H9 (cell line): ENCODE measurements around the gene SMIM1. TPM values are rescaled to one million over a fixed set of nuclear protein-coding genes. Genes with fewer than 3 reads are reported as not detected.
A peak's percentile ranks its signal among the peaks of the same experiment; 100 is the strongest.

ENCODE experiments used
- DNase-seq: peaks from one replicate; pipeline ENCODE4 v3.0.0-alpha.2; 2017
- H2AFZ ChIP-seq: one replicate; pipeline ENCODE4 v1.6.1; 2013; ENCODE audit warnings: mild to moderate bottlenecking, low read length, control low read depth, moderate library complexity
- H2AK5ac ChIP-seq: 2 replicates; pipeline ENCODE4 v1.6.1; 2013; ENCODE audit warnings: low read length, control low read depth, mixed read lengths; ENCODE audit not compliant: insufficient read length
- H2BK120ac ChIP-seq: one replicate; pipeline ENCODE4 v1.6.1; 2013; ENCODE audit warnings: low read depth, mild to moderate bottlenecking, low read length, control low read depth, inconsistent platforms; ENCODE audit not compliant: poor library complexity, severe bottlenecking
- H2BK12ac ChIP-seq: 2 replicates; pipeline ENCODE4 v1.6.1; 2013; ENCODE audit warnings: low read length, control low read depth, mixed read lengths, low read depth; ENCODE audit not compliant: insufficient read length
- H2BK15ac ChIP-seq: 2 replicates; pipeline ENCODE4 v1.6.1; 2013; ENCODE audit warnings: low read depth, low read length, control low read depth
- H2BK20ac ChIP-seq: one replicate; pipeline ENCODE4 v1.6.1; 2013; ENCODE audit warnings: low read depth, mild to moderate bottlenecking, low read length, control low read depth, inconsistent platforms; ENCODE audit not compliant: poor library complexity, severe bottlenecking
- H2BK5ac ChIP-seq: 2 replicates; pipeline ENCODE4 v1.6.1; 2013; ENCODE audit warnings: low read length, control low read depth, mixed read lengths; ENCODE audit not compliant: insufficient read length
- H3K14ac ChIP-seq: 2 replicates; pipeline ENCODE4 v1.6.1; 2013; ENCODE audit warnings: low read length, control low read depth; ENCODE audit not compliant: insufficient read depth
- H3K18ac ChIP-seq: 2 replicates; pipeline ENCODE4 v1.6.1; 2013; ENCODE audit warnings: low read depth, mild to moderate bottlenecking, mixed read lengths, low read length, control low read depth; ENCODE audit not compliant: insufficient read length
- H3K23ac ChIP-seq: 2 replicates; pipeline ENCODE4 v1.6.1; 2013; ENCODE audit warnings: low read length, control low read depth, mixed read lengths, low read depth; ENCODE audit not compliant: insufficient read length
- H3K23me2 ChIP-seq: 2 replicates; pipeline ENCODE4 v1.6.1; 2013; ENCODE audit warnings: low read depth, mild to moderate bottlenecking, mixed read lengths, low read length, control low read depth; ENCODE audit not compliant: insufficient read length, poor library complexity, severe bottlenecking
- H3K27ac ChIP-seq: 2 replicates; pipeline ENCODE4 v1.5.1; 2013; ENCODE audit warnings: low read length, control low read depth, mixed read lengths, low read depth; ENCODE audit not compliant: insufficient read length
- H3K27me3 ChIP-seq: 2 replicates; pipeline ENCODE4 v1.6.1; 2013; ENCODE audit warnings: low read length, control low read depth, inconsistent platforms; ENCODE audit not compliant: insufficient read depth
- H3K4ac ChIP-seq: 2 replicates; pipeline ENCODE4 v1.6.1; 2013; ENCODE audit warnings: low read depth, mild to moderate bottlenecking, control low read depth, inconsistent platforms, low read length, moderate library complexity
- H3K4me1 ChIP-seq: 2 replicates; pipeline ENCODE4 v1.6.1; 2013; ENCODE audit warnings: low read length, control low read depth, inconsistent platforms; ENCODE audit not compliant: insufficient read depth
- H3K4me2 ChIP-seq: 2 replicates; pipeline ENCODE4 v1.6.1; 2013; ENCODE audit warnings: low read length, control low read depth, mixed read lengths; ENCODE audit not compliant: insufficient read length, insufficient read depth
- H3K56ac ChIP-seq: 2 replicates; pipeline ENCODE4 v1.6.1; 2013; ENCODE audit warnings: low read depth, mild to moderate bottlenecking, mixed read lengths, low read length, control low read depth; ENCODE audit not compliant: insufficient read length
- H3K79me1 ChIP-seq: 2 replicates; pipeline ENCODE4 v1.6.1; 2013; ENCODE audit warnings: low read depth, mild to moderate bottlenecking, moderate library complexity, low read length, control low read depth, inconsistent platforms; ENCODE audit not compliant: insufficient read depth, poor library complexity, severe bottlenecking
- H3K79me2 ChIP-seq: 2 replicates; pipeline ENCODE4 v1.6.1; 2013; ENCODE audit warnings: low read length, control low read depth, inconsistent platforms; ENCODE audit not compliant: insufficient read depth
- H3K9ac ChIP-seq: 2 replicates; pipeline ENCODE4 v1.6.1; 2013; ENCODE audit warnings: low read length, control low read depth, mixed read lengths; ENCODE audit not compliant: insufficient read length; ENCODE audit errors: extremely low read depth
- H3K9me3 ChIP-seq: one replicate; pipeline ENCODE4 v1.6.1; 2013; ENCODE audit warnings: low read depth, low read length, inconsistent platforms; ENCODE audit not compliant: control insufficient read depth
- H3T11ph ChIP-seq: one replicate; pipeline ENCODE4 v1.6.1; 2013; ENCODE audit warnings: mild to moderate bottlenecking, low read length, control low read depth, inconsistent platforms
- H4K20me1 ChIP-seq: one replicate; pipeline ENCODE4 v1.6.1; 2013; ENCODE audit not compliant: control insufficient read depth, insufficient read length, insufficient read depth
- H4K5ac ChIP-seq: 2 replicates; pipeline ENCODE4 v1.6.1; 2013; ENCODE audit warnings: low read depth, mild to moderate bottlenecking, mixed read lengths, low read length, control low read depth; ENCODE audit not compliant: insufficient read length
- H4K8ac ChIP-seq: replicated peaks from 2 replicates; pipeline ENCODE4 v1.6.1; 2013; ENCODE audit warnings: low read length, control low read depth, mixed read lengths, low read depth; ENCODE audit not compliant: insufficient read length
- H4K91ac ChIP-seq: 2 replicates; pipeline ENCODE4 v1.6.1; 2013; ENCODE audit warnings: low read depth, mild to moderate bottlenecking, moderate library complexity, mixed read lengths, low read length, control low read depth; ENCODE audit not compliant: insufficient read length
- H3K27ac Mint-ChIP-seq, 3 experiments: 2 replicates in 2 of 3; 3 replicates in 1 of 3; pipeline ENCODE4 v1.8.0; 2020 to 2021; ENCODE audit warnings: mixed read lengths in 3 of 3, mild to moderate bottlenecking in 1 of 3, moderate library complexity in 1 of 3
- H3K27me3 Mint-ChIP-seq: 2 replicates; pipeline ENCODE4 v1.8.0; 2021; ENCODE audit warnings: low read depth, mild to moderate bottlenecking, moderate library complexity, mixed read lengths
- H3K36me3 Mint-ChIP-seq, 3 experiments: 2 replicates in 2 of 3; 3 replicates in 1 of 3; pipeline ENCODE4 v1.8.0; 2020 to 2021; ENCODE audit warnings: low read depth in 3 of 3, mixed read lengths in 3 of 3; ENCODE audit not compliant: insufficient read depth in 1 of 3
- H3K4me1 Mint-ChIP-seq, 2 experiments: 2 replicates each; pipeline ENCODE4 v1.8.0; 2020; ENCODE audit warnings: mixed read lengths in 2 of 2
- H3K4me3 Mint-ChIP-seq, 2 experiments: 2 replicates in 1 of 2; 3 replicates in 1 of 2; pipeline ENCODE4 v1.8.0; 2020 to 2021; ENCODE audit warnings: mild to moderate bottlenecking in 2 of 2, mixed read lengths in 2 of 2, moderate library complexity in 1 of 2
- H3K9me3 Mint-ChIP-seq, 2 experiments: 2 replicates in 1 of 2; 3 replicates in 1 of 2; pipeline ENCODE4 v1.8.0; 2020; ENCODE audit warnings: mild to moderate bottlenecking in 2 of 2, mixed read lengths in 2 of 2, moderate library complexity in 1 of 2
- CTCF ChIP-seq: fragments of 200-600 bp; sonication (generic); conservative IDR thresholded peaks from 3 replicates; pipeline ENCODE4 v1.8.0; 2021; ENCODE audit warnings: antibody characterized with exemption, mild to moderate bottlenecking
- WGBS: extraction: QIAGEN DNeasy Blood & Tissue Kit; methylation state at CpG from one replicate; pipeline ENCODE4 v1.1.7; 2013; ENCODE audit warnings: missing lambda C conversion rate, low lambda C conversion rate, mixed read lengths; ENCODE audit not compliant: insufficient read length; ENCODE audit errors: extremely low coverage; 5-methylcytosine and 5-hydroxymethylcytosine counted together
- total RNA-seq: library from RNA; stranded (reverse); gene quantifications from 2 replicates; pipeline ENCODE4 v1.2.1, GENCODE V29; 2021

SMIM1 gene
- total RNA-seq, 1 experiment from 2014 or later: 5.3 TPM

- H3K4me3 Mint-ChIP-seq: no peak overlapping the region
- H3K4me1 Mint-ChIP-seq: peaks cover 18 to 19% of the 10 kb centered on the region in 2 experiments
- H4K20me1 ChIP-seq: peaks cover 5% of the 10 kb centered on the region
- H3K18ac ChIP-seq: no peak overlapping the region
- H3K23ac ChIP-seq: no peak overlapping the region
- no peaks in the 10 kb centered on the region for H3K9me3 Mint-ChIP-seq
- no peak overlapping the region for H3K56ac ChIP-seq
- no peaks in the 10 kb centered on the region for H3K79me1 ChIP-seq
- no peak for DNase-seq
- H2AK5ac ChIP-seq: no peak overlapping the region
- no peak overlapping the region for H2BK20ac ChIP-seq
- H3K4me2 ChIP-seq: no peak overlapping the region
- H3K27me3 ChIP-seq: no peaks in the 10 kb centered on the region
- H3K27ac Mint-ChIP-seq: peak overlapping the region in 1 of 3 experiments; percentile 7; a peak in 1 of 7 replicates
- no peak overlapping the region for H2AFZ ChIP-seq
- H3K36me3 Mint-ChIP-seq: peaks cover 24 to 43% (median 38%) of the 10 kb centered on the region in 3 experiments; a peak in 6 of 7 replicates
- no peak overlapping the region for H2BK5ac ChIP-seq
- H3K9ac ChIP-seq: no peak overlapping the region
- TF ChIP-seq CTCF: no peak
- H4K91ac ChIP-seq: no peak overlapping the region
- no peak overlapping the region for H4K5ac ChIP-seq
- no peak overlapping the region for H2BK12ac ChIP-seq
- no peaks in the 10 kb centered on the region; the same call in 1 of the 2 replicates for H3K27me3 Mint-ChIP-seq
- peaks cover 11% of the 10 kb centered on the region for H3K23me2 ChIP-seq
- H3K4ac ChIP-seq: no peak overlapping the region
- H3K4me1 ChIP-seq: peaks cover 5% of the 10 kb centered on the region; the same call in 1 of the 2 replicates
- H4K8ac ChIP-seq: no peak overlapping the region
- no peak overlapping the region for H2BK120ac ChIP-seq
- WGBS: no CpG with 5 or more reads among the region's 4 CpGs
- peaks cover 2% of the 10 kb centered on the region; the same call in 1 of the 2 replicates for H3K79me2 ChIP-seq
- H3K9me3 ChIP-seq: no peaks in the 10 kb centered on the region
- H3T11ph ChIP-seq: no peak overlapping the region
- no peak overlapping the region for H2BK15ac ChIP-seq
- no peak overlapping the region for H3K14ac ChIP-seq
- H3K27ac ChIP-seq: no peak overlapping the region
Measured at GRCh38 chr1:3743421-3743820, 29.1 kb upstream of the SMIM1 start.
